ENCODE results near the gene GP5.

GP5 gene

GRCh38 chr3:194375473-194376240, 23.4 kb downstream of the GP5 start:
- no peak for DNase-seq (ENCODE audit: low read depth in 2 of 2)

GRCh38 chr3:194374935-194375334, 24.1 kb downstream of the GP5 start:
- DNase-seq (ENCODE audit: low read depth in 2 of 2) = no peak

GRCh38 chr3:194373899-194374298, 25.2 kb downstream of the GP5 start:
- no peak for DNase-seq (ENCODE audit: low read depth in 2 of 2)

DNA sequence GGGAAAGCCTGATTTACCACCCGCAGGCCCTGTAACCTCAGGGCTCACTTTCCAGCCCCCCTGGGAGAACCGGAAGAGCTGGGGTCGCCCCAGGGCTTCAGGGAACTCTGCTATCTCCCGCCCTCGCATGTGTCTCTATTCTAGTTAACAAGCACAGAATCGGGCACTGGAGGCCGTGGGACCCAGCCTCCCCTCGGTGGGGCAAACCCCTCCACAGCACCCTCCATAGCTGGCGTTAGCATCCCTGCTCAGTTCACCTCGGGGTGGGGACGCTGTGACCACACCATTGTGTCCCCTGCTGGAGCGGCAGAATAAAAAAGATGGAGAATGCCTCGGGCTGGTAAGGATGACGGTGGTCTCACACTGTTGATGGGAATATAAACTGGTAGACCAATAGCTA, 26.0 kb downstream of the GP5 start:
- no peak for DNase-seq (ENCODE audit: low read depth in 2 of 2)

GRCh38 chr3:194370753-194371152, 28.3 kb downstream of the GP5 start:
- DNase-seq (ENCODE audit: low read depth in 2 of 2) = no peak

DNA sequence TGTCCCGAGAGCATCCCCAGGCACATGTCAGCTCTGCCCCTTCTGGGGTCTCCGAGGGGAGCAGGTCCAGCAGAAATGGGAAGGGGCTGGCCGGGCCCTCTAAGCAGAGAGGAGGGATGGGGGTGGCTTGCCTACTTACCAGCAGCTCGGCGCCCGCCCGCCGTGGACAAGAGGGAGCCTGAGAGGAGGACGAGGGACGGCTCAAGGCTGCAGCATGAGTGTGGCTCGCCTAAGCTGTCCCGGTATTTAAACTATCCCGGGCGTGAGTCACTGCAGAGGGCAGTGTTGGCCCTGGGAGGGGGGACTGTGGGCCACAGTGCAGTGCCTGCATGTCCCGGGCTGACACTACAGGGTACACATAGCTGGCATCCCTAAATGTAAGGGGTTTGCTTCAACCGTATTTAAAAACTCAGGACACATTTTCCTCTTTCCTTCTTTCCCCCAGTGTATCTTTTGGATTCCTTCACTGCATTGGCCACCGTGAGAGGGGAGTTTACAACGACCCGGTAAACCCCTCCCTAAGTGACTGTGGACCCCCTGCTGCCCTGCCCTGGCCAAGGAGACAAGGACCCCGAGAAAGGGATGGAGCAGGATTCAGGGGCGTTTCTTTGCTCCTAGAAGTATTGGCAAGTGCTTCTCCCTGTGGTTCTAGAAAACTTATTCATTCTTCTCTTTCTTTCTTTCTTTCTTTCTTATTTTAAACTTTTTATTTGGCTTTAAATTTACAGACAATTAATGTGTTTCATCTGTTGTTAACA, 29.4 kb downstream of the GP5 start, which contains the start of gene LRRC15:
Gene LRRC15 (minus strand): TSS at position 222 of the 758 bp plus-strand sequence. CDS start 8,700 bp downstream, outside the sequence.
- DNase-seq (ENCODE audit: low read depth in 2 of 2) = no peak

DNA sequence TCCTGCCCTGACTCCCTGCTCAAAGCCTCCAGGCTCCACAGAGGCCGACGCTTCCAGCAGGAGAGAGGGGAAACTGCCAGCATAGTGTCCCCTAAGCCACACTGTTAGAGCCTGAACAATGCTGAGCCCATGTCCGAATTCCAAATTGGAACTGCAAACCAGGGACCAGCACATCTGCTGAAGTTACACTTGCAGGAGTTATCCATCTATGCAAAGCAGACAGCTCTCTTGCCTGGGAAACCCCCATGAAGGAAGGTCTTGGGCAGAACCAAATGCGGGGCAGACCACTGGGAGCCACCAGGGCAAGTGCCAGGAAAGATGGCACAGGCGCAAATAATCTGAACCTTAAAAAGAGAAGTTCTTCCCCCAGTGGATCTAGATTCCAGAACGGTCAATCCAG, 30.1 kb downstream of the GP5 start:
- no peak for DNase-seq (ENCODE audit: low read depth in 2 of 2)

DNA sequence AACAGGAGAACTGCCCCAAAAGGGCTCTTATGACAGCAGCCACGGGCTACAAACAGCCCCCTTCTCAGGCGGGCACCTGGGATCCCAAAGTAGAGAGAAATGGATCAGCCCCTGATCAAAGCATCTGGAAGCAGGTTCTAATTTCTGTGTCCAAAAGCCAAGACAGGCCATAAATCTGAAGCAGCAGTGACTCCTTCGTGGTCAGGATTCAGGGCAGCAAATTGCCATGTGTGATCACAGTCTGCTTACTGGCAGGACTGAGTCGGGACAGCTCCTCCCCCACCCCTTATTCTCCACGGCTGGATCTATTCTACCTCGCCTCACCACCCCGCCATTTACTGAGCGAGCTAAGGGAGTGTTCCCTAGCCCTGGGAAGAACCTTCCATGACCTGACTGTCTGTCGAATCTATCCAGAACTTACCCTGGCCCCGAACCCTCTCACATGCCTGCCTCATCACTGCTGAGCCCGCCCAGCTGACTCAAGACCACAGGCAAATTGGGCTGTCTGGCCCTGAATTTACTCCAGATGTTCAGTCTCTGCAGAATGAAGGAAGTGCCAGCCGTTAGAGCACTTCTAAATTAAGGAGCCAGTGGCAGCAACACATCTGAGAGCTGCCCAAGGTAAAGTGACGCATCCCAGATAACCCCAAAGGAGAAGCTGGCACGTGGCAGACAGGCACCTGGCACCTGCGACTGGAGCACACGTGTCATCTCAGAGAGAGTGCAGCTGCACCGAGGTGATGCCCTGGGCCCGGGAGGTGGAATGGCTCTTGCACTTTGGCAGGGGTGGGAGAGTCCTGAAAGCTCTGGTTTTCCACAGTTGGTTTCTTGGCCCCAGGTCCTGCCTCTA, 30.8 kb downstream of the GP5 start:
- DNase-seq (ENCODE audit: low read depth in 2 of 2) = no peak

- DNase-seq (ENCODE audit: low read depth in 2 of 2) = no peak
Observed at GRCh38 chr3:194365978-194366490, 33.0 kb downstream of the GP5 start.

- no peak for DNase-seq (ENCODE audit: low read depth in 2 of 2)
Observed at GRCh38 chr3:194365526-194365925, 33.5 kb downstream of the GP5 start.

- no peak for DNase-seq (ENCODE audit: low read depth in 2 of 2)
Observed at GRCh38 chr3:194364652-194365434, 34.2 kb downstream of the GP5 start.

DNA sequence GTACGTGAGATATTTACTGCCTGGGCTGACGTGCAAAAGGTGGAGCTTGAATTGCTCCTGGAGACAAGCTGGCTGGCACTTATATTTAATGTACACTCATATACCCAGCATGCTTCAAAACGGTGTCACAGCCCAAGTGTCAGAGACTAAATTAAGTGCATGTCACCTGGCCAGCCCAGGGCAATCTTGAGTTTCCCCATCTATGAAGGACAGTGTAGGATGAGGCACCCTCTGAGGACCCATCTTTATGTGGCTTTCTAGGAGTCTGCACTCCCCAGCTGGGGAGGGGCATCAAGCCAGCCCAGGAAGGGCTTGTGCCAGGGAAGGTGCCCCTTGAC, 34.8 kb downstream of the GP5 start:
- DNase-seq (ENCODE audit: low read depth in 2 of 2) = no peak

DNA sequence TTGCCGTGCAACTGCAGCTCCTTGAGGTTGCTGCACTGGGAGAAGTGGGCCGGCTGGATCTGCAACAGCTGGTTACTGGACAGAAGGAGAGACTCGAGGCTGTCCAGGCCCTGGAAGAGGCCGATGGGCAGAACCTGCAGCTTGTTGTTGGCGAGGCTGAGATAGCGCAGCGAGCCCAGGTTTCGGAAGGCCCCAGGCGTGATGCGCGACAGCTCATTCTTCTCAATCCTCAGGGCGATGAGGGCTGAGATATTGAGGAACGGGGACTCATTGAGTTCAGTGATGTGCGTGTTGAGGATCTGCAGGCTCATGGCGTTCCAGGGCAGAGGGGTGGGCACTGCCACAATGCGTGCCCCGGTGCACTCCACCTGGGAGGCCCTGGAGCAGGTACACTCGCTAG, 38.5 kb downstream of the GP5 start:
- DNase-seq (ENCODE audit: low read depth in 2 of 2) = no peak

GRCh38 chr3:194357681-194358080, 41.4 kb downstream of the GP5 start:
- no peak for DNase-seq (ENCODE audit: low read depth in 2 of 2)

DNA sequence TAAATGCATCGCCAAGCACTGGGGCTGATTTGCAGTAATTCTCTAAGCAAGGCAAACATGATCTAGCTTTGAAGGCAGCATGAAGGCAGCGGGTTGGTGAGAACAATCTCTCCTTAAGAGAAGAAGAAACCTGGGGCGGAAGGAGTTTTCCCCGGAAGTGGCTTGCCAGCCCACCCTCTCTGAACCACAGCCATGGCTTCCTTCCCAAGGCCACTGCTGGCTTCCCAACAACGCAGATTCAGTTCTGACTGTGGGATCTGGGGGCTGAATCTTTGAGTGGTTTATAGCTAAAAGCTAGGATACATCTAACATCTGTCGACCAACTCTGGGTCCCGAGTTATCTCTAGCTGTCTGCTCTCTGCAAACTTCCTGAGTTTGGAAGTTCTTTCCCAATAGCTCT, 43.7 kb downstream of the GP5 start:
- no peak for DNase-seq (ENCODE audit: low read depth in 2 of 2)

DNA sequence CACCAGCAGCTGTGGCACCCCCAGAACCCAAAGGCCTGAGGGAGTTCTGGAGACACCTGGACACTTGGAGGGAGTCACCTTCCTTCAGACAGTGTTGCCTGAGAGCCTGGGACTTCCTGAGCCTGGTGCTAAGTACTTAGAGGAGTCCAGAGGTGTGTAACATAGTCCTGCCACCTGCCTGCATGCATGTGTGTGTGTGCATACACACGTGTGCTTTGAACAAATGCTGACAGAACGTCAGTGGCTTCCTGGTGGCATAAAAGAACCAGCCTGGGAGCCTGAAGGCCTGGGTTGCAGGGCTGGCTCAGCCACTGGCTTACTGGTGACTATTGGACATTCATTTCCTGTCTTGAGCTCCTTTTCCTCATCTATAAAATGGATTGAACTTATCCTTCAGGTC, 44.8 kb downstream of the GP5 start:
- no peak for DNase-seq (ENCODE audit: low read depth in 2 of 2)

DNA sequence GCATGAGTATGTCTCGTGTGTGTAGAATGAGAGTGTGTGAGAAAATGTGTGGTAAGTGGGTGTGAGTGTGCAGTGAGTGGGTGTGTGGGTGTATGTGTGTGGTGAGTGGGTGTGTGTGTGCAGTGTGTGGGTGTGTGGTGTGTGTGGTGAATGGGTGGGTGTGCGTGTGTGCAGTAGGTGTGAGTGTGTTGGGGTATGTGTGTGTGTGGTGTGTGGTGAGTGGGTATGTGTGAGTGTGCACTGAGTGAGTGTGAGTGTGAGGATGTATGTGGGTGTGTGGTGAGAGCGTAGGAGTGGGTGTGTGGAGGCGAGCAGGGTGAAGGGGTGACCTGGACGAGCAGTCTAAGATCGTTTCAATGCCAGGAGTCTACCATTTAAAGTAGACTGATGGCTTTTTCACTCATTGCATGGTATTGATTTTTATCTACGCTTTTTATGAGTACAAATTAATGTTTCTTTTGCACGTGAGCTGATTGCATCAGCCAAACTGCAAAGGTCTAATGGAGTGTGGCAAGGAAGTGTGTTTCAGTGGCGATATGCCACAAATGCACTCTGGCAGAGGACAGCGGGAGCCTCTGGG, 46.3 kb downstream of the GP5 start:
- no peak for DNase-seq (ENCODE audit: low read depth in 2 of 2)

DNA sequence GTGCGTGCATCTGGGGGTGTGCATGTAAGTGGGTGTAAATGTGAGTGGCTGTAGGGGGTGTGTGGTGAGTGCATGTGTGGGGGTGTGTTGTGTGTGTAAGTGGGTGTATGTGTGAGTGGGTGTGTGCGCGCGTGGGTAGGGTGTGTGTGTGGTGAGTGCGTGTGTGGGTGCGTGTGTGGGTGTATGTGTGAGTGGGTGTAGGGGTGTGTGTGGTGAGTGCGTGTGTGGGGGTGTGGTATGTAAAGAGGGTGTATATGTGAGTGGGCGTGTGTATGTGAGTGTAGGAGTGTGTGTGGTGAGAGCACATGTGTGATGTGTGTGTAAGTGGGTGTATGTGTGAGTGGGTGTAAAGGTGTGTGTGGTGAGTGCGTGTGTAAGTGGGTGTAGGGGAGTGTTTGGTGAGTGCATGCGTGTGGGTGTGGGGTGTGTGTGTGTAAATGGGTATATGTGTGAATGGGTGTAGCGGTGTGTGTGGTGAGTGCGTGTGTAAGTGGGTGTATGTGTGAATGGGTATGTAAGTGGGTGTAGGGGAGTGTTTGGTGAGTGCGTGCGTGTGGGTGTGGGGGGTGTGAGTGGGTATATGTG, 47.0 kb downstream of the GP5 start:
- no peak for DNase-seq (ENCODE audit: low read depth in 2 of 2)

- DNase-seq (ENCODE audit: low read depth in 2 of 2) = no peak
Observed at GRCh38 chr3:194351080-194351672, 47.9 kb downstream of the GP5 start, which contains the start of gene CPN2. Gene CPN2 (minus strand): TSS chr3:194351328. CDS start chr3:194342702, 8,626 bp downstream.

GRCh38 chr3:194350726-194351071, 48.4 kb downstream of the GP5 start:
- no peak for DNase-seq (ENCODE audit: low read depth in 2 of 2)

All from stimulated activated CD8-positive, alpha-beta memory T cell treated with anti-CD3 and anti-CD28 coated beads, Interleukin-15, amount 100 ng/mL, for 48 hours (primary cell).